HG03469 (cell line): ENCODE data around the gene FARS2.
A peak's percentile ranks its signal among the peaks of the same experiment; 100 is the strongest.

Experiments used
- ATAC-seq: cut with Tn5 transposase; IDR thresholded peaks from one replicate; pipeline ENCODE4 v1.9.1; 2021; ENCODE audit warnings: mild to moderate bottlenecking, moderate library complexity, moderate number of reproducible peaks; ENCODE audit not compliant: unreplicated experiment

Gene FARS2

GRCh38 chr6:5493806-5494205, 232.5 kb downstream of the FARS2 start:
- no peak for ATAC-seq

DNA sequence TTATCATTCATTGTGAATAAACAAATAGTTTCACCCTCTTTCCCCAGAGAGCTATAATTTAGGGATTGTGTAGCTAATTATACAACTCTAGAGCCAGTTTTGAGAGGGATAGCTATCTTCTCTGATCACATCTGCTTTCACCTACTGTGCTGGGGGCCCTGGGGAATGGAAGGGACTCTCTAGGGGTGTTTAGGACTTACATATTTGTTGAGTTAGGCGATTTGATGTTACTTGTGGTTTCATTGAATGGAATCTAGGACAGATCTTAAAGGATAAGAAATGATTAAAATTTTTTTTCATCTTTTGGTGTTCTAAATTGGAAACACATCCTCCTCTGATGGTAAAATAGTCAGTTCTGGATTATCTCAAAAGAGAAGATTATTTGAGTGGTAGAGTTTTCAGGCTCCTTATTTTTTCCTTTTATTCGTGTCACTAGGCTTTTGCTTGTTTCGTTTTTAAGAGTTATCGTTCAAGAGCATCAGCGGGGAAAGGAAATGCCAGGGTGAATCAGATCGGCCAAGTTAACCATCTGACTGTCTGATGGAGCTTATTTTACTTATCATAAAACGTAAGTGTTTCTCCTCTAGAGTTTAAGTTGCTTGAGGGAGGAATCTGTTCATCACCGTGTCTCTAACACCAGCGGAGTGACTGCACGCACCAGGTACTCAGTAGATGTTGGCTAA, 236.7 kb downstream of the FARS2 start:
- ATAC-seq: no peak

DNA sequence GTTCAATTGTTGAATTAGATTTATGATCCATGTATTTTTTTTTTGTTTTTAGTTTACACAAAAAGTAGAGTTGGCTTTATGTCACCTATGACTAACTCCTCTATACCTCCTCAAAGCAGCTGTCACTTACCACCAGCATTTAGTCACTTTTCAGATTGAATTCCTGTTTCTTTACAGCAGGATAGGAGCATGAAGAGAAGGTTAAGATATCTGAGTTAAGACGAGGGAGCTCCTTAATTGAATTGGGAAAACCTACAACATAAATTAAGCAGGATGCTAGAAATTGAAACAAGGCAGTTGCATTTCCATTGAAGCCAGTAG, 237.2 kb downstream of the FARS2 start:
- no peak for ATAC-seq

GRCh38 chr6:5499644-5500306, 238.5 kb downstream of the FARS2 start:
- no peak for ATAC-seq

- ATAC-seq: no peak
Measured at GRCh38 chr6:5501837-5502236, 240.5 kb downstream of the FARS2 start.

DNA sequence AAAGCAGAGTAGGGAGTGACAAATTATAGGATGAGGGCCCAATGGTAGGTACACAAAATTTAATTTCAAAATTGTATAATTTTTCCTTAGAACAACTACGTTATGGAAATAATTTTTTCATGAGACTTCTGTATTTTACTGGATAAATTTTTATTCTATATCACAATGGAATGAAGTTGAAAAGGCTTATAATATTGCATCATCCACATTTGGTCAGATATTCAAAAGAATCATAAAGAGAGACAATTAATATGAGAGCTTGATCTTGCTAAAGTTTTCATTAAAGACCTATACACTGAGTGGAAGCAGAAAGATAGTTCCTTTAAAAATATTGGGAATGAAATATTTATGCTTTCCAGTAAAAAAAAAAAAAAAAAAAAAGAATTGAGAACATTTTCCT, 242.8 kb downstream of the FARS2 start:
- no peak for ATAC-seq

DNA sequence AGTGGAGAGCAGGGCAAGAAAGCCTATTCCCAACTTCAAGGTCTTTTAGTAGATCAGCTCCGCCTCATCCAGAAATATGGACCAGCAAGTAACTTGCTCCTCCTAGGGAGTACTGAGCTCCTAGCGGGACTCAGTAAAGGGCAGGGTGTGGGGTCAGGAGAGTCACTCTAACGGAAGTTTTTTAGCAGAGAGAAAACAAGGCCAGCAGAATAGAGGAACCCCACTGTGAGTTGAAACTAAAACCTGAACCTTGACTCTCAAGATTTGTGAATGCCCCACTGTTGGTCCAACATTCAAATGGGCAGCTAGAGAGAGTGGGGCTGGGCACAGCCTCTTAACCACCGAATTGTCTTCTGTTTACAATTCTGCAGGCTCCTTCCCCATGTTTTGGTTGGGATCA, 244.8 kb downstream of the FARS2 start:
- ATAC-seq: no peak

DNA sequence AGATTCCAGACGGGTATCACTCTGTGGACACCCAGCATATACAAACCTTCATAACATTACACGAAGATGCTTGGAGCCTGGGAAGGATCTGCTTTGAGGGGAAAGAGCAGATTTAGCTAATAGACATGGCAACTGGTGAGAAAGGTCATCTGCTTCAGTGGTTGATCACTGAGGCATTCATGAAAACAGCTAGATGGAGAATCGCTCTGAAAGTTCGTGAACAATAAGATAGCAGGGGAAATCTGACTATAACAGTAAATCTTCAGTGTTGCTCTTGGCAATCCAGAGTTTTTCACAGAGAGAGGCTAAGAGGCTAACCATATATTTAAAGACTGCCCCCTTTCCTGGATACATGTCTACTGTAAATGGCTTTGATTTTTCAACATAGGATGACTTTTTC, 245.3 kb downstream of the FARS2 start:
- no peak for ATAC-seq

- ATAC-seq: peak; percentile 79
Measured at GRCh38 chr6:5507131-5507681, 245.9 kb downstream of the FARS2 start.

DNA sequence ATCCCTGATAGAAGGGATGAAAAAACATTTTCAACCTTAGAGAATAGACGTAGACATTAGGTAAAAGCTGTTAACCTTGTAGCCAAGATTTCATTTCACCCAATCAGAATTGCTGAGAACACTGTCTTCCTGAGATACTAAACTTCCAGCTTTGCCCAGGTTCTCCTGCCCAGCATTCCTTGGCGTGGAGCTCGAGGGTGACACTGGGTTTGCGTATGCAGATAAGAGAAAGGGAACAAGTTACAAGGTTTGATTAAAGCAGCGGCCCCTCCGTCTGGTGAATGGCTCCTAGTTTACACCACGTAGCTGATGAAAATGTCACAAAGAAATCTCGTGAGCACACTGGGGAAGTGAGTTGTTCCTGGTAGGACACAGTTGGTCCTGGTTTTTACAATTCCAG, 247.8 kb downstream of the FARS2 start:
- no peak for ATAC-seq

GRCh38 chr6:5510331-5511133, 249.2 kb downstream of the FARS2 start:
- no peak for ATAC-seq

- no peak for ATAC-seq
Measured at GRCh38 chr6:5511954-5512353, 250.6 kb downstream of the FARS2 start.

- no peak for ATAC-seq
Measured at GRCh38 chr6:5512422-5512821, 251.1 kb downstream of the FARS2 start.

GRCh38 chr6:5513408-5513807, 252.1 kb downstream of the FARS2 start:
- no peak for ATAC-seq

GRCh38 chr6:5514353-5514752, 253.0 kb downstream of the FARS2 start:
- ATAC-seq: no peak

DNA sequence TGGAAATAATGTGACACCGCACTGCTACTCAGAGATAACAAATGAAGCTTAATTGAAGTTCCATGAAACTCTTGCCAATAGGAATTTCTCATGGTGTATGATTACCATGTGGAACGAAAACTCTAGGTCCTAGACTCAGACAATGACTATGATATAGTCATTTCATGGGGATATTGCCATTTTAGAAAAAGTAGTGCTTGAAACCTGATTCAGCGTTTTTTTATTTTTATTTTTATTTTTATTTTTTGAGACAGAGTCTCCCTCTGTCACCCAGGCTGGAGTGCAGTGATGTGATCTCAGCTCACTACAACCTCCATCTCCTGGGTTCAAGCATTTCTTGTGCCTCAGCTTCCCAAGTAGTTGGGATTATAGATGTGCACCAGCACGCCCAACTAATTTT, 253.9 kb downstream of the FARS2 start:
- no peak for ATAC-seq

GRCh38 chr6:5516036-5516435, 254.7 kb downstream of the FARS2 start:
- no peak for ATAC-seq

DNA sequence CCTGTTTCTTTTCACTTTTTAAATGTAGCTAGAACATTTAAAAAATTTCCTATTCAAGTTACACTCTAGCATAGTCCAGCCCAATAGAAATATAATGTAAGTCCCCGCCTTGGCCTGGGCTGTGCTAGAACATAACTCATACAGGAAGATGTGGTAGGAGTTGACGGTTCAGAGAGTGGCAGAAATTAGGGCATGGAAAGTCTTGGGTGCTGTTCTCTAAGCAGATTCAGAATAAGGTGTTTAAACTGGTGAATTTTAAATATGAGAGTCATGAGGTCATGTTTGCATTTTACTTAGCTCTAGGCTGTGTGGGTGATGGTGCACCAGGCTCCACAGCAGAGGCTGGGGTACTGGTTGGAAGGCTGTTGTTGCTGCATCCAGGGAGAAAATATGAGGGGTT, 256.5 kb downstream of the FARS2 start:
- no peak for ATAC-seq

- no peak for ATAC-seq
Measured at GRCh38 chr6:5518936-5519491, 257.7 kb downstream of the FARS2 start.

DNA sequence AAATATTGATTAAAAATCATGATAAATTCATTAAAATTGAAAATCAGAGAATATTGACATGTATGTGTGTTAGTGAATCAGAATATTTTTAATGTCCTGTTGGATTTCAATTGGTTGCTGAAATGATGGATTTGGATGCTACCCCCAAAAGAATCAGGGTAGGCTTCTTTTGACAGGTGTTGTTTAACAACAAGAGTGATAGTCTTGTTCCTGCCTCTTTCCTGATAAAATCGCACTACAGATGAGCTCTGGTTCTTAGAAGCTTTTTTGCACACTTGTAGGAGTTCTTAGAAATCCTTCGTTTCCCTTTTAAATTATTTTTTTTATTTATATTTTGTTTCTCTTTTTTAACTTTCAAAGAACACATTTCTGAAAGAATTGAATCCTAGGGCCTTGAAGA, 259.5 kb downstream of the FARS2 start:
- no peak for ATAC-seq

DNA sequence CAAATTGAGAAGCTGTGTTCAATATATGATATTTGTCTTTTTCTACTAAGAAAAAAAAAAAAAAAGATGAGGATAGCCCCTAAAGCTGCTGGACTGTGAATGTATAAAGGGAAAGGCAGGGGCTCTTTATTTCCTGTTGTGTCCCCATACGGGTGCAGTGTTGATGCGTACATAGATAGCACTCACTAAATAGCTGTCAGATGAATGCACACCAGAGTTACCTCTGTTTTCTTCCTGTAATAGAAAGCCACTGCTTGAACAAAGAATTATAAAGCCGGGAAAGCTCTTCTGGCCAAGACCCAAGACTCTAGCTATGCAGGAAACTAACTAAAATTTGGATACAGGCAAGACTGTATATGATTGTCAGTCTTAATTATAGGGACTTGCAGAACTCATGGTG, 260.0 kb downstream of the FARS2 start:
- no peak for ATAC-seq

GRCh38 chr6:5522147-5522546, 260.8 kb downstream of the FARS2 start:
- ATAC-seq: no peak
